Measurements from ENCODE around the gene TERB1.
"Not testable (repeated sequence)": the region's sequence is repeated elsewhere in the genome, so short reads cannot be mapped to it uniquely, and the experiment has no call there.

The TERB1 gene

GRCh38 chr16:66832190-66832589 lies 30.8 kb upstream of the TERB1 start:
- no peak for DNase-seq (ENCODE audit: low read depth, low spot score)
- no peak overlapping the region for H3K4me3 ChIP-seq (ENCODE audit: low read length)

DNA sequence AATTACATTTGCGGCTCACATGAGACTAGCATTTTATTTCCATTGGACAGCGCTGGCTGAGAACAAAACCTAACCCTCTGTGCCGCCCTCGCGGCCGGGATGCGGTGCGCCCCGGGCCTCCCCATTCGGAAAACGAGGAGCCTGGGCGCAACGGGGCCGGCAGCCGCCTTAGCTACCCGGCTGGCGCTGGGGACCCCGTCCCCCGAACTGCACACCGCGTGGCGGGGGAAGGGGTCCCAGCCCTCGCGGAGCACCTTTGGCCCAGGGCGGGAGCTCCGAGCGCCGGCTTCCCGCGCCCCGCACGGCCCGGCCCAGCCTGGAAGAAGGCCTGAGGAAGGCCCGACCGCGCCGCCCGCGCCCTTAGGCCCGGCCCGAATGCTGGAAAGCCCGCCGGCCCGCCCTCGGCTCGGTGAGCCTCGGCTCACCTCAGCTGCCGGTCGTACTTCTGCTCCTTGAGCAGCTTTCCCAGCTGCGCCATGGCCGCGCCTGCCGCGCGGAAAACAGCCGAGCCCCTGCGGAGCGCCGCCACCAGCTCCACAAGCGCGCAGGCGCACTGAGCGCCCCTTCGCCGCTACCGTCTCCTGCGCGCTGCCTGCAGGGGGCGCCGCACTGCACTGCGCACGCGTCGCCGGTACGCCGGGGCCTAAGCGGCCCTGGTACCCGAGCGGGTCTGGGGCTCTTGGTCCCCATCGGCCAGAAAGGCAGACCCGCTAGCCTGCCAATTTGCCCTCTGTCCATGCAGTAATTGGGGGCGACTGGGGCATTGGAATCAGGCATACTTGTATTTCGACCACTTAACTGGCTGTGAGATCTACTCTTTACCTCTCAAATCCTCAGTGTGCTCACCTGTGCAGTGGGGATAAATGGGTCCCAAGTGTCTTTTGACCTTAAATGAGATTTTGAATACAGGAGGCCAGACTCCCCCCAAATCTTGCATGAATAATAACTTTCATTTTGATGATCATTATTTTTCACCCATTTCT lies 29.3 kb upstream of the TERB1 start, which contains the start of gene NAE1:
Gene NAE1 (minus strand): TSS at position 555 of the 983 bp plus-strand sequence. CDS start 77 bp downstream, at position 478.
- DNase-seq (ENCODE audit: low read depth, low spot score), result peak; percentile 82
- peak within 1 kb of the TSS; percentile 65 for H3K4me3 ChIP-seq (ENCODE audit: low read length)

GRCh38 chr16:66824006-66824405 lies 22.6 kb upstream of the TERB1 start:
- H3K4me3 ChIP-seq (ENCODE audit: low read length), result no peak overlapping the region

DNA sequence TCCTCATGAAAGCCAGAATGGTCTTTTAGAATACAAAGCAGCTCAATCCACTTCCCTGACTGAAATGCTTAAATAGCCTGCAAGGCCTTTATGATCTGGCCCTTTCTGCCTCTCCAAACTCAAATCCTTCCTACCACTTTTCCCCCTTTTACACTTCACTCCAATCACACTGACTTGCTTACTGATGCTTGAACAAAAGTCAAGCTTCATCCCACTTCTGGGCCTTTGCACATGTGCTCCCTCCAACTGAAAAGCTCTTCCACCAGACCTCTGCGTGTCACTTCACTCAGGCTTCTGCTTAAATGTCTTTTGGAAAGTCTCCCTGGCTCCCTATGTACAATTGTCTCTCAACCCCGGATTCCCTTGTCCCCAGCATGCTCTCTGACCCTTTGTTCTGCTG lies 13.3 kb upstream of the TERB1 start:
- no peak for DNase-seq (ENCODE audit: low read depth, low spot score)
- no peak overlapping the region for H3K4me3 ChIP-seq (ENCODE audit: low read length)

More at GRCh38 chr16:66824006-66824405, 22.6 kb upstream of the TERB1 start:
- DNase-seq (ENCODE audit: low read depth, low spot score), result no peak

- H3K4me3 ChIP-seq (ENCODE audit: low read length), result no peak overlapping the region
- no peak for DNase-seq (ENCODE audit: low read depth, low spot score)
These were observed 9.7 kb upstream of the TERB1 start for GRCh38 chr16:66811043-66811442.

DNA sequence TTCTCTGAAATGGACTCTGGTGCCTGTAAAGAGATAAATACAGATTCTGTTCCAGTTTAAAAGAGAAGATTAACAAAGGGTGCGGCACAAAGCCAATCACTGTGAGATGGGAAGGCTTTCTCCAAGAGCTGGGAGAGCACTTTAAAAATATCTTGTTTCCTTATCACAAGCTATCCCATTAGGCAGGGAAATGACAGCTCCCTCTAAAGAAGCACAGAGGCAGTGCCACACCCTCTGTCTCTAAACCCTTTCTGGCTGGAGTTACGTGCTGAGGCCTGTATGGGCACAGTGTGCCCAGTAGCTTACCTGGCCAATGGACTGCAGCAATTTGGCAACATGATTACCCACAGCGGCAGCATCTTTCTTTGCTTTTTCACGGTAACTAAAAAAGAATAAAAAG lies 9.0 kb upstream of the TERB1 start:
- DNase-seq (ENCODE audit: low read depth, low spot score), result no peak
- no peak overlapping the region for H3K4me3 ChIP-seq (ENCODE audit: low read length)

GRCh38 chr16:66809765-66810164 lies 8.4 kb upstream of the TERB1 start:
- DNase-seq (ENCODE audit: low read depth, low spot score), result no peak
- H3K4me3 ChIP-seq (ENCODE audit: low read length), result no peak overlapping the region

GRCh38 chr16:66802159-66802558 lies 775 bp upstream of the TERB1 start:
- DNase-seq (ENCODE audit: low read depth, low spot score), result no peak
- H3K4me3 ChIP-seq (ENCODE audit: low read length), result no peak overlapping the region

GRCh38 chr16:66800856-66801255 lies 528 bp downstream of the TERB1 start:
- no peak for DNase-seq (ENCODE audit: low read depth, low spot score)
- no peak overlapping the region for H3K4me3 ChIP-seq (ENCODE audit: low read length)

GRCh38 chr16:66798161-66798560 lies 3.2 kb downstream of the TERB1 start:
- H3K4me3 ChIP-seq (ENCODE audit: low read length), result no peak overlapping the region
- DNase-seq (ENCODE audit: low read depth, low spot score), result no peak

GRCh38 chr16:66793984-66794383 lies 7.4 kb downstream of the TERB1 start:
- not testable (repeated sequence) for H3K4me3 ChIP-seq (ENCODE audit: low read length); DNase-seq (ENCODE audit: low read depth, low spot score)

DNA sequence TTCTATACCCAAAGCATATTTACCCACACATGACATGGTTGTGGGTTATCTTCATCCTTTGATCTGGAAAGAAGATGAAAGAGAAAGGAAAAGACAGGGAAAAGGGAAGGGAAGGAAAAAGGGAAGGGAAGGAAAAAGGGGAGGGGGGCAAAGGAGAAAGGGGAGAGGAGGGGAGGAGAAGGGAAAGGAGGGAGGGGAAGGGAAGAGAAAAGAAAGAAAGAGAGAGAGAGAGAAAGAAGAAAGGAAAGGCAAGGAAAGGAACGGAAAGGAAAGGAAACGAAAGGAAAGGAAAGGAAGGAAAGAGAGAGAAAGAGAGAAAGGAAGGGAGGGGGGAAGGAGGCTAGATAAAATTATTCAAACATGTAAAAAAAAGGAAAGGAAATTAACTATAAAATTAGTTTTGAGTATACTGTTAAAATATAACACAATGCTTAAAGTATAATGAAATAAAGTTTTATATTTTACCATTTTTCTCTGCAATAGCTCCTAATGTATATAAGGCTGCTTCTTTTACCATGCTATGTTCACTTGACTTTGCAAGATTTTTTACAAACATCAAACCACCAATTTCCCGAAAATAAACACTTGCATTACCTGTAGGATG lies 11.2 kb downstream of the TERB1 start:
- DNase-seq (ENCODE audit: low read depth, low spot score), result no peak
- H3K4me3 ChIP-seq (ENCODE audit: low read length), result no peak overlapping the region

- no peak for DNase-seq (ENCODE audit: low read depth, low spot score)
- no peak overlapping the region for H3K4me3 ChIP-seq (ENCODE audit: low read length)
These were observed 14.0 kb downstream of the TERB1 start for GRCh38 chr16:66787427-66787826.

GRCh38 chr16:66786551-66786950 lies 14.8 kb downstream of the TERB1 start:
- no peak overlapping the region for H3K4me3 ChIP-seq (ENCODE audit: low read length)
- DNase-seq (ENCODE audit: low read depth, low spot score), result no peak

- DNase-seq (ENCODE audit: low read depth, low spot score), result no peak
- no peak overlapping the region for H3K4me3 ChIP-seq (ENCODE audit: low read length)
These were observed 24.9 kb downstream of the TERB1 start for GRCh38 chr16:66776457-66776856.

DNA sequence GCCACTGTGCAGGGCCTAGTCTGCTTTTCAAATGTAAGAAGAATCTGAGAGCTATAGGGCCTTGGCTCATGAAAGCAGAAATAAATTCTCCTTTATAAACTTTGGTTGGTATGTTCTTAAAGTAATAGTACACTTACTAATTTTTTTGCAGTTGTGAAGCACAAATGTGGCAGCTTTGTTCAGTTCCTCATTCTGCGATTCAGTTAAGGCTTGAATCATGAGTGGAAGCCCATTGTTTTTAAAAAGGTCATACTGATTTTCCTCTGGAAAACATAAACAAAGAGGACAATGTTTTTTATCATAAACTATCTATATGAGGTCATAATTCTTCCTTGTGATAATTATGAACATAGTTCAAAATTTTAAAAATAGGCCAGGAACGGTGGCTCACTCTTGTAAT lies 26.4 kb downstream of the TERB1 start:
- DNase-seq (ENCODE audit: low read depth, low spot score), result no peak
- no peak overlapping the region for H3K4me3 ChIP-seq (ENCODE audit: low read length)

GRCh38 chr16:66758086-66758485 lies 43.3 kb downstream of the TERB1 start:
- H3K4me3 ChIP-seq (ENCODE audit: low read length), result no peak overlapping the region
- no peak for DNase-seq (ENCODE audit: low read depth, low spot score)

- DNase-seq (ENCODE audit: low read depth, low spot score), result no peak
- H3K4me3 ChIP-seq (ENCODE audit: low read length), result no peak overlapping the region
These were observed 46.6 kb downstream of the TERB1 start for GRCh38 chr16:66754819-66755218.

DNA sequence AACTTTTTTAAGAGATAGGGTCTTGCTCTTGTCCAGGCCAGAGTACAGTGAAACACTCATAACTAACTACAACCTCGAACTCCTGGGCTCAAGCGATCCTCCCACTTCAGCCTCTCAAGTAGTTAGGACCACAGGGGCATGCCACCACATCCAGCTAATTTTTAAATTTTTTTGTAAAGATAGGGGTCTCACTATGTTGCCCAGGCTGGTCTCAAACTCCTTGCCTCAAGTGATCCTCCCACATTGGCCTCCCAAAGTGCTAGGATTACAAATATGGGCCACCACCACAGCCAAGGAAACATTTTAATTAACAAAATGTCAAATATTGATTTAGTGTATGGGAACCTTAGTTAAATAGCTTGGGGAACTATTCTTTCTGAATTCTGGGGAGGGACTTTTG lies 47.2 kb downstream of the TERB1 start:
- H3K4me3 ChIP-seq (ENCODE audit: low read length), result no peak overlapping the region
- no peak for DNase-seq (ENCODE audit: low read depth, low spot score)

GRCh38 chr16:66752958-66753357 lies 48.4 kb downstream of the TERB1 start:
- H3K4me3 ChIP-seq (ENCODE audit: low read length), result no peak overlapping the region
- no peak for DNase-seq (ENCODE audit: low read depth, low spot score)
